ENCODE data around the gene ARHGAP21. TPM values are rescaled to one million over a fixed set of nuclear protein-coding genes. Genes with fewer than 3 reads are reported as not detected.

Gene ARHGAP21
- total RNA-seq, 2 donors from 2014 or later, result 101 to 102 TPM

DNA sequence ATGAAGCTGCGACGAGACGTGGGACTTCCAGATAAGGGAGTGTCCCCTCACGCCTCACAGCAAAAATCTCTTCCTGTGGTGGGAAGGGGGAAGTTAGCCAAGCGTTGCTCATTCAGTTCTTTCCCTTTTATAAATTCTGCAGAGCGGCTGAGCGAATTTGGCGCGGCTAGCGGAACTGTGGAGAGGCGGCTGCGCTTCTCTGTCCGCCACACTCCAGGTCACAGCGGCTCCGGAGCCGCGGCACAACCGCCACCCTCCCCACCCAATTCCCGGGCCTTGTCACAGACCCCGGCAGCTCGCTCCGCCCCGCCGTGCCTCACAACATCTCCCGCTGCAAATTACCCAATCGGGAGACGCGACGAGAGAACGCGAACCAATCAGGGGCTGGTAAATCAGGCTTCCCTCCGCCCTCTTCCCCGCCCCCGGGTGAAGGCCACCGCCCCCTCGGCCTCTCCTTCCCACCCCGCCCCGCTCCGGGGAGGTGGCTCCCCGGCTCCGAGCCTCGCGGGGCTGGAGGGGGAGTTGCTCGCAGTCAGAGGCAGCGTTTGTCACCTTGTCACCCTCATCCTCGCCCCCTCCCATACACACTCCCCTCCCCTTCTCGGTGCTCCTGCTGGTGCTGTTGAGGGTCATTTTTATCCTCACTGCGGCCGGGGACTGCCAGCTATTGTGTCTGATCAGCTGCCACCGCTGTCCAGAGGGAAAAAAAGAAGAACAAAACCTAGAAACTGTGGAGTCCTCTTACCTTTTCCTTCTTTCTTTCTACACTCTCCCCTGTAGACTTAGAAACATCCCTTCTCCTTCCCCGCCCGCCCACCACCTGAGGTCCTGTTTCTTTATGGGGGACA, 918 bp upstream of the ARHGAP21 start:
- ATAC-seq, result peak; percentile 82
- intact Hi-C loops (cut with DNase I, micrococcal nuclease), result loop anchor here in 1 of 2 donors (10.0 kb wide), 1 partner anchor 230 kb away; the partner anchor contains the start of gene PRTFDC1
- DNase-seq, result peak; percentile 97 to 98

GRCh38 chr10:24723386-24723787, 300 bp downstream of the ARHGAP21 start:
- intact Hi-C loops (cut with DNase I, micrococcal nuclease), result loop anchor here in 1 of 2 donors (10.0 kb wide), 1 partner anchor 231 kb away; the partner anchor contains the start of gene PRTFDC1
- DNase-seq (peak in 1 of 2 donors; percentile 59), ATAC-seq (no peak)

DNA sequence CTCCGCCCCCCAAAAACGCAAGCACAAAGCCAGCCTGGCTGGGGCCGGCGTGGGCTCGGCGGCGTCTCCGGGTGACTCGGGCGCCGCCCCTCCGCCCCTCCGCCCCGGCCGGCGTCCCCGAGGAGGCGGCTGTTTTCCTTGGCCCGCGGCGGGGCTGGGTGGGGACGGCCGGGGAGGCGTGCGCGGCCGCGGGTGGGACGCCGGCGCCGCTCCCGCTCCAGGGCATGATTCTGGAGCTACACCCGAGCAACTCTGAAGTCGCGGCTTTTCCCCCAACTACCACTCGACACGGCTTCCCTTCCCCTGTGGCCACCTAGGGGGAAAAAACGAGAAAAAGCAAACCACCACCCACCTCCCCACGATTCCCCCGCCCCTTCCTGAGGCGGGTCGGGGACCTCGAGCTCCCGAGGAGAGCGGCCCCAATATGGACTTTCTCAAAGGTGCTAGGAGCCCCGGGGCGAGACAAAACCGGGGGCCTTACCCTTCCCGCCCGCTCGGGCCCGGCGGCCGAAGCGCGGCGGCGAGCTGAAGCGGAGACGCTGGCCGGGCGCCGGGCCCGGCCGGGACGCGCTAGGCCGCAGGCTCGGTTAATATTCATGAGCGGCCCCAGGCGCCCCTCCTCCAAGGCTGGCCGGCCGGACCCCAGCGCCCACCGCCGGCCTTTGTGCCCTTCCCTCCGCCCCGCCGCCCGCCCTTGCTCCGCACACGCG, 856 bp downstream of the ARHGAP21 start:
- ATAC-seq (peak; percentile 39), DNase-seq (peak; percentile 38 to 73)
- intact Hi-C loops (cut with DNase I, micrococcal nuclease), result loop anchor here in 1 of 2 donors (10.0 kb wide), 1 partner anchor 232 kb away; the partner anchor contains the start of gene PRTFDC1

DNA sequence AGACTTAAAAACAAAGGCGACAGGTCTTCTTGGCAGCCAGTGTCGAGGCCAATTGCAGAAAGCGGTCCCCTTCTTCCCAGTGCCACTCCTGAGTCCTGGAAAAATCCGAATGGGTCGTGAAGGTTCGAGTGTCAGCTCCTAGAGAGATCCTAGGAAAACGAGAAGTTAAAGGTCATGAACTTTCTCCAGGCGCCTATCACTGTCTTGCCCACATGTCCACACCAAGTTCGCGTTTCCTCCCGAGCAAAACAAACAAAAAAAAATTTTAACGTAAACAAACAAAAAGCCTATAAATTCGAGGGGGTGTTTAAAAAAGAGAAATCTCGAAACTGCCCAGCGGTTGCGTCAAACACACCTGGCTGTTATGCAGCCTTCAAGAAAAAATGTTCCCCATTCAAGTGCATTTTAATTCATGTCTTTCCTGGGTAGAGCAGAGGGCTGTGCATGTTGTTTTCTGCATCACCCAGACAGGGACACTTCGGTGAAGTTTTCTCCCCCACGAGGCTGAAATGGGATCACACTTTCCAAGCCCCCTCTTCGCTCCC, 1.5 kb downstream of the ARHGAP21 start:
- DNase-seq (no peak), ATAC-seq (no peak)
- intact Hi-C loops (cut with DNase I, micrococcal nuclease), result loop anchor here in 1 of 2 donors (10.0 kb wide), 1 partner anchor 233 kb away; the partner anchor contains the start of gene PRTFDC1

GRCh38 chr10:24721229-24722106, 2.2 kb downstream of the ARHGAP21 start:
- peak; percentile 11 for ATAC-seq
- DNase-seq, result peak; percentile 39 to 61
- intact Hi-C loops (cut with DNase I, micrococcal nuclease), result loop anchor here in 1 of 2 donors (10.0 kb wide), 1 partner anchor 233 kb away; the partner anchor contains the start of gene PRTFDC1

DNA sequence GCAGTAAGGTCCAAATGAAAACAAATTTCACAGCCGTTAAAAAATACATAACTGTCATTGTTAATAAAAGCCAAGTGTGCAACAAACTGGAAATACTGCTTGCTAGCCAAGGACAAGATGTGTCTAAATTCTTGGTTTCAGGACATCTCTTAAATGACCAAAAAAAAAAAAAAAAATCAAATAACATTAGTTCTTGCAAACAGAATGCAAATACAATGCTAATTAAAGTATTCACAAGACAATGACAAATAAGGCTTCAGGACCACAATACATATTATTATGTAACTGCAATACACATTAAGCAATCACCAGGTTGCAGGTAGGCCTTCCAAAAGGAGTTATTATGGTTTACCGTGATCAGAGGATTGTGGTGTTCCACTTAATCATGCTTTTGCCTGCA, 3.6 kb downstream of the ARHGAP21 start:
- DNase-seq, result no peak
- no peak for ATAC-seq
- intact Hi-C loops (cut with DNase I, micrococcal nuclease), result loop anchor here in 1 of 2 donors (10.0 kb wide), 1 partner anchor 235 kb away; the partner anchor contains the start of gene PRTFDC1

GRCh38 chr10:24718031-24718855, 5.4 kb downstream of the ARHGAP21 start:
- ATAC-seq, result no peak
- intact Hi-C loops (cut with DNase I, micrococcal nuclease), result no loop called here

GRCh38 chr10:24716295-24716694, 7.4 kb downstream of the ARHGAP21 start:
- DNase-seq, result peak; percentile 63 to 74
- intact Hi-C loops (cut with DNase I, micrococcal nuclease), result no loop called here
- peak; percentile 93 for ATAC-seq

More at GRCh38 chr10:24718031-24718855, 5.4 kb downstream of the ARHGAP21 start:
- DNase-seq, result no peak

DNA sequence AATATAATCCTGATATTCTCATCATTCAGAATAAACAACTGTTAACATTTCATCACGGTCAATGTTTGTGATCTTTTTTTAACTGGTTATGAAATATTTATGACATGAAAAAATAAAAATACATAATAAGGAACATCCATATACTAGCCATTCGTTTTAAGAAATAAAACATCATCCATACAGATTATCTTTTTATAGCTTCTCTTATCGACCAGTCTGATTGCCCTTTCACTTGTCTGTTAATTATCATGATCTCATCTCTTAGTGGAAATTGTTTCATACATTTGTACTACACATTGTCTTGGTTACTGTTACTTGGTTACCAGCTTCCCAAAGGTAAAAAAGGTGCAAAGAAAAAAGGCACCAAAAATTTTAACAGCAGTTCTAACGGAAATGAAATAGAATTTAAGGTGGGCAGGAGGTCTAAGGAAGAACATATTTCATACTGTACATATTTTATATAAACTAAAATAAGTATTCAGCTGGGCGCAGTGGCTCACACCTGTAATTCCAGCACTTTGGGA, 8.4 kb downstream of the ARHGAP21 start:
- DNase-seq (no peak), ATAC-seq (peak; percentile 36)
- intact Hi-C loops (cut with DNase I, micrococcal nuclease), result no loop called here

- DNase-seq, result no peak
- intact Hi-C loops (cut with DNase I, micrococcal nuclease), result no loop called here
- ATAC-seq, result no peak
Measured at GRCh38 chr10:24713086-24713485, 10.6 kb downstream of the ARHGAP21 start.

GRCh38 chr10:24711465-24711864, 12.2 kb downstream of the ARHGAP21 start:
- DNase-seq, result no peak
- no peak for ATAC-seq
- intact Hi-C loops (cut with DNase I, micrococcal nuclease), result no loop called here

DNA sequence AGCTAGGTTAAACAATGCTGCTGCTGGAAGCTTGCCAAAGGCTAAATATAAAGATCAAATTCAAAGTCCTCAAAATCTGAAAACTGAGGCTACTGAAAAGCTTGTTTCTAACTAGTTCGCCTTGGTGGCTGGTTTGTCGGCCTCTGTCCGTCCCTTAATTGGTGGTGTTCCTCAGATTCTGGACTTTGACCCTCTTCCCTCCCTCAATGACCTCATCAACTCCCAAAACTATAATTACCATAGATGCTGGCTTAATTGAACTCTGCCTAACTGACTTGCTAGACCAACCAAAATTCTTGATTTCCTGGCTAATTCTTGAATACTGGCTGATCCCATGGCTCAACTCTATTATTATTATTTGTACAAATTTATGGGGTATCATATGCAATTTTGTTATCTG, 15.6 kb downstream of the ARHGAP21 start:
- peak; percentile 78 for ATAC-seq
- intact Hi-C loops (cut with DNase I, micrococcal nuclease), result no loop called here
- DNase-seq, result no peak

GRCh38 chr10:24707445-24707844, 16.2 kb downstream of the ARHGAP21 start:
- no peak for DNase-seq
- ATAC-seq, result peak; percentile 17
- intact Hi-C loops (cut with DNase I, micrococcal nuclease), result no loop called here

DNA sequence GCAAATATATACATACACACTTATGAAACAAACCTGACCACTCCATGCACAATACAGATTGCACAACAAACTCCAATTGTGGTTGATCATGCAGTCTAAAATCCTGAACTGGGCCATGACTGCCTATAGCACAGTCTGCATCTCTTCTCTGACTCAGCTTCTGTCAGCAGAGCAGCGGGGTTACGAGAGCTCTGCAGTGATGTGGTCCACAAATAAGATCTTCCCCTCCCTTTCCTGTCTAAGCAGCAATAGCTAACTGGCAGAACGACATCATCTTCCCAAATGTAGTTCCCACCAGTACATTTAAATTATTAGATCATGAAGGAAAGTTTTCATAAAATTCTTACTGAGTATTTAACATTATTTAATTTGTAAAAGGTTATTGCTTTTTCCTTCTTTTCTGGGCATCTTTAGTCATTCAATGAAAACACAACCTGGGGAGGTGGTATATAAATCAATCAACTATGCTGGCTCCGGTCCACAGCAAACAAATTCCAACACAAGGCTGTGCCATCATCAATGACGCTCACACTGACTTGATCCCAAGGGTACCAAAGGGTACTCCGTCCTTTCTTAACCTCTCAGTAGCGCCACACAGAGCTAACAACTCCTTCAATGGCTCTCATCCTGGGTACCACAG, 17.1 kb downstream of the ARHGAP21 start:
- ATAC-seq (peak; percentile 57), DNase-seq (no peak)
- intact Hi-C loops (cut with DNase I, micrococcal nuclease), result no loop called here

DNA sequence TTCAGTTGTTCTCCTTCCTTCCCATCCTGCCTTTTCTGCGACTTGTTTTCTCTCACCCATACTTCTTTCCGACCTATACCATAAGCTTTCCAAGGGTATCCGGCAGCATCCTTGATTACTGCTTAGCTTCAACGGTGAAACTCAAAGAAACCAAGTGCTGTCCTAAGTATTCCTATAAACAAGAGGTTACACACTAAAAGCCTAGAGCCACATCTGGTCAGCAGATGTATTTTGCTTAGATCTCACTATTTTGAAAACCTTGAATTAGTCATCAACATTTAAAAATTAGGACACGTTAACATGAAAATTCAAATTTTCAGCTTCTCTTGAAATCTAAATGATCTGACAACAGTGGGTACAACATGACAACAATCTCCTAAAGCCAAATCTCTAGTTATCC, 20.0 kb downstream of the ARHGAP21 start:
- intact Hi-C loops (cut with DNase I, micrococcal nuclease), result no loop called here
- DNase-seq (no peak), ATAC-seq (no peak)

DNA sequence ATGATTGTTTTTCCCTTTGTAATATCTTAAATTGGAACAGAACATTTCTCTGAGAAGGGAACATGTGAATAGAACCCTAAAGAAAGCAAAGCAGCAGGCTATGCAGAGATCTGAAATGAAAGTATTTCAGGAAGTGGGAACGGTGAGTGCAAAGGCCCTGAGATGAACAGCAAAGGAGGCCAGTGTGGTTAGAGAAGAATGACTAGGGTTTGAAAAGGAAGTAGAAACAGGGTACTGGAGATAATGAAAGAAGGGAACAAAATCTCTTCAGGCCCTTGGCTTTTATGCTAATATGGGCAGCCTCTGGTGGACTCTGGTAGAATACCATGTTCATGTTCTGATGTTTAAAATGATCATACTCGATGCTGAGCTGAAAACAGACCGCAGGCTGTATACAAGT, 22.2 kb downstream of the ARHGAP21 start:
- no peak for ATAC-seq
- intact Hi-C loops (cut with DNase I, micrococcal nuclease), result no loop called here
- no peak for DNase-seq

- ATAC-seq (no peak), DNase-seq (no peak)
- intact Hi-C loops (cut with DNase I, micrococcal nuclease), result no loop called here
Measured at GRCh38 chr10:24700948-24701347, 22.7 kb downstream of the ARHGAP21 start.

Data from left colon (tissue), 2 donors.